ENCODE measurements around the gene RXRA. TPM values are rescaled to one million over a fixed set of nuclear protein-coding genes. Genes with fewer than 3 reads are reported as not detected.
A peak's percentile ranks its signal among the peaks of the same experiment; 100 is the strongest.

Gene RXRA
- total and polyA plus RNA-seq, 7 donors: 37.7 to 192 (median 139) TPM

DNA sequence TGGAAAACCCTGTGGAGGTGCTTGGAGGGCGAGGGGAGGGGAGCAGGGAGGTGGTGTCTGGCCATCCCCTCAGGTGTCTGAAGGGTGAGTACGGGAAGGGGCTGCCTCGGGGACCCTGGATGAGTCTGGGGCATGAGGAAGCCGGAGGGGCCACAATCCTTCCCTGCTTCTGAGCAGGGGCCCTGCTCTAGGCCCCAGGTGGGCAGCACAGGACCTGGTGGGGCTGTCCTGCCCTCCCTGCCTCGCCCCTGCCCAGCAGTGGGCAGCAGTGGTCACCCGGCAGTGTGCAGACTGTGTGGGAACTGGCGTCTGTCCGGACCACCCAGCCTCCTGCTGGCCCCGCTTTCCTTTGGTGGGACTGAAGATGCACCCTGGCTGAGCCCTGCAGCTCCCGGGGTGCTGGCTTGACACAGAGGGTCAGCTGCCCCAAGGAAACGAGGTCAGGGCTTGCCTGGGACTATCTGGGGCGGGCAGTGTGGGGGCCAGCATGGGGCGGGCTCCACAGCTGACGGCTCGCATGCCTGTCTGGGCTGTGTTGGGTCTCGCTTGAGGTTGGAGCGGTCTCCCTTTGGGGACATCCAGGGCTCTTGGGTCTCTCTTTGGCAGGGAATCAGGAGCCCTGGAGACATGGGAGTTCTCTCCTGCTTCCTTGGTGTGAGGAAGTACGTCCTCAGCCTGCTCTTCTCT lies 26.1 kb downstream of the RXRA start:
- H3K27ac ChIP-seq: peak overlapping the region; percentile 61
- no peaks in the 10 kb centered on the region for H3K27me3 ChIP-seq (ENCODE audit: insufficient read depth in 3 of 3, low read length in 2 of 3)
- H3K4me1 ChIP-seq: peaks cover 100% of the 10 kb centered on the region
- DNase-seq (no peak), ATAC-seq (peak; percentile 41 to 61 (median 48))
- intact Hi-C loops (cut with DNase I): no loop called here
- TF ChIP-seq, protein P1, sequence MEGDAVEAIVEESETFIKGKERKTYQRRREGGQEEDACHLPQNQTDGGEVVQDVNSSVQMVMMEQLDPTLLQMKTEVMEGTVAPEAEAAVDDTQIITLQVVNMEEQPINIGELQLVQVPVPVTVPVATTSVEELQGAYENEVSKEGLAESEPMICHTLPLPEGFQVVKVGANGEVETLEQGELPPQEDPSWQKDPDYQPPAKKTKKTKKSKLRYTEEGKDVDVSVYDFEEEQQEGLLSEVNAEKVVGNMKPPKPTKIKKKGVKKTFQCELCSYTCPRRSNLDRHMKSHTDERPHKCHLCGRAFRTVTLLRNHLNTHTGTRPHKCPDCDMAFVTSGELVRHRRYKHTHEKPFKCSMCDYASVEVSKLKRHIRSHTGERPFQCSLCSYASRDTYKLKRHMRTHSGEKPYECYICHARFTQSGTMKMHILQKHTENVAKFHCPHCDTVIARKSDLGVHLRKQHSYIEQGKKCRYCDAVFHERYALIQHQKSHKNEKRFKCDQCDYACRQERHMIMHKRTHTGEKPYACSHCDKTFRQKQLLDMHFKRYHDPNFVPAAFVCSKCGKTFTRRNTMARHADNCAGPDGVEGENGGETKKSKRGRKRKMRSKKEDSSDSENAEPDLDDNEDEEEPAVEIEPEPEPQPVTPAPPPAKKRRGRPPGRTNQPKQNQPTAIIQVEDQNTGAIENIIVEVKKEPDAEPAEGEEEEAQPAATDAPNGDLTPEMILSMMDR (IDR thresholded peaks at IDR 0.05): no peak
- WGBS, 3 donors: 18 to 59% (median 40%) methylated on average over 15 to 18 of the region's 18 CpGs
- H3K36me3 ChIP-seq (ENCODE audit: insufficient read depth in 1 of 2, low read depth in 1 of 2): no peaks in the 10 kb centered on the region
- no peak overlapping the region for H3K4me3 ChIP-seq
- no peaks in the 10 kb centered on the region for H3K9me3 ChIP-seq

DNA sequence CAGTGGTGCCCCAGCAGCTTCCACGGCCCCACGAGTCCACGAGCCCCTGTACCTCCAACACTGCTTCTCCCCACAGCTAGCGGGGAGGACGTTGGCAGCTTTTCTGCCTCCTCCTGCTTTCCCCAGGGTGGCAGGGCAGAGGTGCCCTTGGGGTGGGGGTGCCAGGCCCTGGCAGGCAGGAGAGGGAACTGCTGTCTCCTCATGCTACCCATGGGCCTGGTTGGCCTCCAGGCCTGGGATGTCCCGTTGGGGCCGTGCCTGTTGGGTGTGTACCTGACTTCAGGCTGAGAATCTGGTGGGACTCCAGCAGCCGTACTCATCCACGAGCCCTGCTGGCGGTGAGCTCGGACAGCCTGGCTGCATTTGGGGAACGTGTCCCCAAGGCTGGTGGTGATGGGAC lies 27.3 kb downstream of the RXRA start:
- Histone ChIP-seq H3K27me3 (ENCODE audit: insufficient read depth in 3 of 3, low read length in 2 of 3) (no peaks in the 10 kb centered on the region), H3K9me3 (no peaks in the 10 kb centered on the region), H3K4me3 (no peak overlapping the region), H3K36me3 (ENCODE audit: insufficient read depth in 1 of 2, low read depth in 1 of 2) (no peaks in the 10 kb centered on the region), H3K4me1 (peaks cover 100% of the 10 kb centered on the region), H3K27ac (peak overlapping the region; percentile 61)
- ATAC-seq: peak; percentile 7 to 73 (median 50)
- 25 to 41% (median 28%) methylated on average over 12 of the region's 12 CpGs for WGBS, 3 donors
- DNase-seq: peak in 1 of 2 donors; percentile 88
- TF ChIP-seq, protein P1 (IDR thresholded peaks at IDR 0.05): no peak
- intact Hi-C loops (cut with DNase I): no loop called here

DNA sequence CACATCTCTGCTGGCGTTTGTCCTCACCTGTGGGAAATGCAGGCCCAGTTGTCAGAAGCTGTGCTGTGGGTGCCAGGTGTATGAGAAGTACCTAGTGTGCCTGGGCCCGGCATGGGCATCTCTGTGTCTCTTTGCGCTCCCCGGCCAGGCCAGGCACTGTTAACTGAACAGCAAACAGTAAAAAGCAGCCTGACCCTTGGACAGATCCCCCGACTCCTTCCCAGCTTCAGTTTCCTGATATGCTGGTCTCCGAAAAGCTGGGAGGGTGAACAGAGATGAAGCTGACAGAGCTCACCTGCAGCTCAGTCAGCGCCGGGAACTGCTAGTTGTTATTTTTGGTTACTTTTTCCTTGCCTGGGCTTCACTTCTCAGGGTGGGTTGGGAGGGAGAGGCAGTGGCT lies 28.9 kb downstream of the RXRA start:
- no peak overlapping the region for H3K4me3 ChIP-seq
- 76 to 85% (median 77%) methylated on average over 8 of the region's 8 CpGs for whole genome bisulfite sequencing, 3 donors
- intact Hi-C loops (cut with DNase I): no loop called here
- no peaks in the 10 kb centered on the region for H3K36me3 ChIP-seq (ENCODE audit: insufficient read depth in 1 of 2, low read depth in 1 of 2)
- TF ChIP-seq, protein P1 (IDR thresholded peaks at IDR 0.05): no peak
- ATAC-seq (no peak), DNase-seq (no peak)
- peaks cover 100% of the 10 kb centered on the region for H3K4me1 ChIP-seq
- H3K27ac ChIP-seq: no peak overlapping the region
- H3K9me3 ChIP-seq: no peaks in the 10 kb centered on the region
- no peaks in the 10 kb centered on the region for H3K27me3 ChIP-seq (ENCODE audit: insufficient read depth in 3 of 3, low read length in 2 of 3)

DNA sequence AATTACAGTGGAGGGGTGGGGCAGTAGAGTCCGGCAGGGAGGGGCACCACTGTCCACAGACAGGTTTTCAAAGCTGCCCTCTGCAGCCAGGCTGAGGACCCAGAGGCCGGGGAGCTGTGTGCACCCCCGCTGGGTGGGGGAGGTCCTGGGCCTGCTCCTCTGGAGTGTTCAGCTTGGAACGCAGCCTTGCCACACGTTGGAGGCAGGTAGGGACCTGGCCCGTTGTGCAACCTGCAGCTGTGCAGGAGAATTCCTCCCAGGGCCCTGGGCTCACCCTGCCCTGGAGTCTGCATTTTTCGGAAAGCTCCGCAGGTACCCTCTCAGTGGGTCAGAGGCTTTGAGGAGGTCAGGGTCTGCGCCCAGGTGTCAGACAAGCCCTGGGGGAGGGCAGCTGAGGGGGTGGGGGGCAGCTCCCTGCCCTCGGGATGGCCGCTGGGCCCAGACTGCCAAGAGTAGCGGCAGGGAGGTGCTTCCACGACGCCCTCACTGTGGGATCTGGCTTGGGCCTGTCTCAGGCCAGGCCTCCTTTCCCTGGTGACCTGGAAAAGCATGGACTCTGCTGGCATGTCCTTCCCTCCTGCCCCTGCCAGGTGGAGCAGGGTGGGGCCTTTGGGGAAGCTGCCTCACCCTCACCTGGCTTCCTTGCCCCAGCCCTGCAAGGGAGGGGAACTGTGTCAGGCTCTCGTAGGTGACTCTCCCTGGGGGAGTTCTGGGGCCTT lies 29.5 kb downstream of the RXRA start:
- Histone ChIP-seq H3K27ac (peak overlapping the region; percentile 16), H3K4me1 (peaks cover 100% of the 10 kb centered on the region), H3K36me3 (ENCODE audit: insufficient read depth in 1 of 2, low read depth in 1 of 2) (no peaks in the 10 kb centered on the region), H3K9me3 (no peaks in the 10 kb centered on the region), H3K27me3 (ENCODE audit: insufficient read depth in 3 of 3, low read length in 2 of 3) (no peaks in the 10 kb centered on the region), H3K4me3 (no peak overlapping the region)
- ATAC-seq: no peak
- 72 to 81% (median 74%) methylated on average over 11 to 15 of the region's 15 CpGs for WGBS, 3 donors
- intact Hi-C loops (cut with DNase I): no loop called here
- TF ChIP-seq, protein P1 (IDR thresholded peaks at IDR 0.05): no peak
- DNase-seq: no peak

Measured in psoas muscle (tissue), 8 donors.